SK-N-SH treated with all-trans-retinoic acid at 6 μM for 48 hours (cell line): ENCODE data around the gene CMTR2.

Experiments
- ATAC-seq: fragments of 200-7000 bp; cut with Tn5 transposase; 3 replicates; pipeline ENCODE4 v1.9.1; 2020; ENCODE audit warnings: mild to moderate bottlenecking, moderate library complexity
- ARNTL ChIP-seq: fragments of 450-650 bp; formaldehyde crosslinking; IDR thresholded peaks from 2 replicates; pipeline ENCODE4 v1.5.0; 2020; ENCODE audit warnings: low read depth, mild to moderate bottlenecking, moderate library complexity, borderline replicate concordance
- BACH2 ChIP-seq: fragments of 250-450 bp; sonication (Bioruptor Pico); IDR thresholded peaks from 2 replicates; pipeline ENCODE4 v1.9.0; 2021; ENCODE audit warnings: mild to moderate bottlenecking, borderline replicate concordance
- CREB5 ChIP-seq: fragments of 250-450 bp; sonication (Bioruptor Pico); IDR thresholded peaks from 2 replicates; pipeline ENCODE4 v1.5.1; 2020; ENCODE audit warnings: low read depth, mild to moderate bottlenecking, moderate library complexity
- CSDC2 ChIP-seq: fragments of 250-450 bp; sonication (Bioruptor Pico); IDR thresholded peaks from 2 replicates; pipeline ENCODE4 v1.5.0; 2020; ENCODE audit warnings: mild to moderate bottlenecking, moderate library complexity
- CSRNP3 ChIP-seq: fragments of 250-450 bp; sonication (Bioruptor Pico); IDR thresholded peaks from 2 replicates; pipeline ENCODE4 v1.5.1; 2021; ENCODE audit warnings: mild to moderate bottlenecking, moderate library complexity
- ESRRG ChIP-seq: fragments of 250-450 bp; sonication (Bioruptor Pico); IDR thresholded peaks from 2 replicates; pipeline ENCODE4 v1.6.1; 2021; ENCODE audit warnings: mild to moderate bottlenecking
- GLIS3 ChIP-seq: fragments of 250-450 bp; sonication (Bioruptor Pico); IDR thresholded peaks from 2 replicates; pipeline ENCODE4 v1.5.0; 2020; ENCODE audit warnings: mild to moderate bottlenecking, moderate library complexity
- OSR1 ChIP-seq: fragments of 250-450 bp; sonication (Bioruptor Pico); IDR thresholded peaks from 2 replicates; pipeline ENCODE4 v1.8.0; 2022; ENCODE audit warnings: moderate library complexity, mild to moderate bottlenecking, inconsistent platforms
- PATZ1 ChIP-seq: fragments of 250-450 bp; sonication (Bioruptor Pico); IDR thresholded peaks from 2 replicates; pipeline ENCODE4 v1.8.0; 2020; ENCODE audit warnings: mild to moderate bottlenecking, moderate library complexity, borderline replicate concordance
- POU6F1 ChIP-seq: fragments of 250-450 bp; sonication (Bioruptor Pico); IDR thresholded peaks from 2 replicates; pipeline ENCODE4 v1.8.0; 2021; ENCODE audit warnings: low read depth, mild to moderate bottlenecking, moderate library complexity, borderline replicate concordance
- PPARA ChIP-seq: fragments of 250-450 bp; sonication (Bioruptor Pico); IDR thresholded peaks from 2 replicates; pipeline ENCODE4 v1.5.0; 2020; ENCODE audit warnings: mild to moderate bottlenecking, borderline replicate concordance
- RARB ChIP-seq: fragments of 250-450 bp; sonication (Bioruptor Pico); IDR thresholded peaks from 2 replicates; pipeline ENCODE4 v1.8.0; 2021; ENCODE audit warnings: mild to moderate bottlenecking, moderate library complexity
- SNAI2 ChIP-seq: fragments of 250-450 bp; sonication (Bioruptor Pico); IDR thresholded peaks from 2 replicates; pipeline ENCODE4 v1.5.0; 2020; ENCODE audit warnings: mild to moderate bottlenecking, moderate library complexity
- TCF4 ChIP-seq: fragments of 250-450 bp; sonication (Bioruptor Pico); IDR thresholded peaks from 2 replicates; pipeline ENCODE4 v1.8.0; 2021; ENCODE audit warnings: mild to moderate bottlenecking, moderate library complexity, borderline replicate concordance
- TOX ChIP-seq: fragments of 250-450 bp; sonication (Bioruptor Pico); IDR thresholded peaks from 2 replicates; pipeline ENCODE4 v1.8.0; 2021; ENCODE audit warnings: mild to moderate bottlenecking, moderate library complexity, borderline replicate concordance
- TSHZ2 ChIP-seq: fragments of 250-450 bp; sonication (Bioruptor Pico); IDR thresholded peaks from 2 replicates; pipeline ENCODE4 v1.5.0; 2020; ENCODE audit warnings: mild to moderate bottlenecking, moderate library complexity
- ZC3H10 ChIP-seq: fragments of 250-450 bp; sonication (Bioruptor Pico); IDR thresholded peaks from 2 replicates; pipeline ENCODE4 v1.5.1; 2021; ENCODE audit warnings: mild to moderate bottlenecking, moderate library complexity
- ZFP3 ChIP-seq: fragments of 250-450 bp; sonication (Bioruptor Pico); IDR thresholded peaks from 2 replicates; pipeline ENCODE4 v1.5.0; 2020; ENCODE audit warnings: mild to moderate bottlenecking, moderate library complexity
- ZFP30 ChIP-seq: fragments of 450-650 bp; formaldehyde crosslinking; IDR thresholded peaks from 2 replicates; pipeline ENCODE4 v1.5.0; 2022; ENCODE audit warnings: mild to moderate bottlenecking, moderate library complexity
- ZNF70 ChIP-seq: fragments of 450-650 bp; formaldehyde crosslinking; IDR thresholded peaks from 2 replicates; pipeline ENCODE4 v1.5.0; 2020; ENCODE audit warnings: mild to moderate bottlenecking, moderate library complexity
- ZNF8 ChIP-seq: fragments of 450-650 bp; formaldehyde crosslinking; IDR thresholded peaks from 2 replicates; pipeline ENCODE4 v1.5.0; 2020; ENCODE audit warnings: mild to moderate bottlenecking, moderate library complexity

The CMTR2 gene

GRCh38 chr16:71311553-71312158 is 22.5 kb upstream of the CMTR2 start:
- peak; percentile 31; the same call in 1 of the 3 replicates for ATAC-seq
- TF ChIP-seq RARB (no peak), PPARA (no peak), SNAI2 (CRISPR knock-in tag) (no peak), GLIS3 (CRISPR knock-in tag) (no peak), PATZ1 (no peak), OSR1 (no peak), POU6F1 (CRISPR knock-in tag) (no peak), TOX (CRISPR knock-in tag) (no peak), CSRNP3 (CRISPR knock-in tag) (no peak), ZNF8 (CRISPR knock-in tag) (no peak), ZFP30 (no peak), ZFP3 (CRISPR knock-in tag) (no peak), TCF4 (no peak), ESRRG (no peak), CREB5 (CRISPR knock-in tag) (no peak)
- TF ChIP-seq, all 23 proteins: peak for 0

GRCh38 chr16:71303938-71304337 is 14.7 kb upstream of the CMTR2 start:
- no peak for ATAC-seq
- TF ChIP-seq SNAI2 (CRISPR knock-in tag) (no peak), ZNF70 (CRISPR knock-in tag) (no peak), GLIS3 (CRISPR knock-in tag) (no peak), PATZ1 (no peak), CSDC2 (CRISPR knock-in tag) (no peak), TCF4 (no peak), ZC3H10 (no peak), BACH2 (no peak)

GRCh38 chr16:71297341-71297634 is 8.1 kb upstream of the CMTR2 start:
- no peak for ATAC-seq
- no peak for TF ChIP-seq CREB5 (CRISPR knock-in tag)
- TF ChIP-seq TSHZ2 (CRISPR knock-in tag) = no peak
- no peak for TF ChIP-seq ESRRG
- TF ChIP-seq ARNTL (CRISPR knock-in tag) = no peak
- no peak for TF ChIP-seq POU6F1 (CRISPR knock-in tag)
- no peak for TF ChIP-seq ZNF8 (CRISPR knock-in tag)
- TF ChIP-seq OSR1 = no peak
- no peak for TF ChIP-seq PATZ1
- no peak for TF ChIP-seq ZFP3 (CRISPR knock-in tag)
- TF ChIP-seq RARB = no peak
- no peak for TF ChIP-seq CSDC2 (CRISPR knock-in tag)
- no peak for TF ChIP-seq BACH2
- TF ChIP-seq PPARA = no peak
- no peak for TF ChIP-seq TOX (CRISPR knock-in tag)
